DMS53 treated with DMSO at 0.1 percent for 48 hours (cell line): ENCODE data around the gene LCORL.
"Not testable (repeated sequence)": the region's sequence is repeated elsewhere in the genome, so short reads cannot be mapped to it uniquely, and the experiment has no call there.

Experiments
- DNase-seq: peaks from one replicate; lab custom pipeline; 2025; ENCODE audit not compliant: unreplicated experiment; lab: John Stamatoyannopoulos, UW

The LCORL gene

DNA sequence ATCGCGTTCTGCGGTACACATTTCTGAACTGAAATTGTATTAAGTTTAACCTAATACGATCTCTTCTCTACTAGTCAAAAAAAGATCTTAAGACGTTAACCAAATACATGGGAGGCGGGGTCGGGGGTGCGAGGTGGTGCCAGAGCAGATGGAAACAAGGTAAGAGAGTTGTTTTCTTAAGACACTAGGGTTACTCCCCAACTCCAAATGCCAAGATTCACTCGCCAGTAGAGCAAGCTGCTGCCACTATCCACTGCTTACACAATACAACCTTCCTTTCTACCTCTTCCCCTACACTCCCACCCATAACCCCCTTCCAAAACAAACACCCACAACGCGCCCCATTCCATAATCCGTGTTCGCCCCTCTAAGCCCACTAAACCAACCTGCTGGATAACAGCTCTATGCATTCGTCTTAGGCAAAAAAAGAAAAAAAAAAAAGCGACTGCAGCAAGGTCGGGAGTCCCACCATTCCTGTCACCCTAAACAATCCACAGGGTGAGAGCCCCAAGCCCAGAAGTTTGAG, 1.3 kb downstream of the LCORL start:
- DNase-seq, result no peak

DNA sequence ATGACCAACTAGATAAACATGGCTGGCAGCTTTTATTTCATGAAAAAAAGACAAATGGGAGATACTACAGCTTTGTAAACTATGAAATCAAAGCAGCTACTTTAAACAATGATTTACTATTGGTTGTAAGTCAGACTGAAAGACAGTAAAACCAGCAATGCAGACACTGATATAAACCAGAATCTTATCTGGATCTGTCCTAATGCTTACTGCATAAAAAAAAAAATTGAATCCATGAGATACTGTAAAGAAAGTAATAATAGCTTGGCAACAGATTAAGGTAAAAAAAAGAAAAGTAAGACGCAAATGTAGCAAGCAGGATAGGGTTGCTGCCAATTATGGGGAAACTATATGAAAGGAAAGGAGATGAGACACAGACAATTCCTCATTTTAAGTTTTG, 7.3 kb downstream of the LCORL start:
- DNase-seq, result no peak

DNA sequence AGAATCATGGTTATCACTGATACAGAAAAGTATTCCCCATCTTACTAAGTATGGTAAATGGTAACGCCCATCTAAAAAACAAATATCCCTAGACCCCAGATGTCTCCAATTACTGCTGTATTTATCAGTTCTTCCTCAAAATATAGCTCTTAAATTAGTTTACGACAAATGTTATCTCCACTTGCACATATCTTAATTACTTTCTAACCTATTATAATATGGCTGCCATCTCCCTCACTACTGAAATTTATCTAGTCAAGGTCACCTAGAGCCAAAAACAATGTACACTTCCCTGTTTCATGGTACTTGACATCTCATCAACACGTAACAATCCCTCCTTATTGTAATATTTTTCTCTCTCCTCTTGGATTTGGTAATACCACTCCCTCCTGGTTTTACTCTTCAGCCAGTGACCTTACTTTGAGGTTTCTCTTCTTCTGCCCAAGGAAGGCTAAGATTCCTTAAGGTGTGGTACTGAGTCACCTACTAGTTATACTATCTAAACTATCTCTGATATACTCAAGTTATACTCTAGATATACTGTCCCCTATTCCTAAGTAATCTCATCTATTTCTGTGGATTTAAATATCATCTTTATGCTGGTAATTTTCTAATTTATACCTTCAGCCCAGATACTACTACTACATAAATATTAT, 8.6 kb downstream of the LCORL start:
- no peak for DNase-seq

DNA sequence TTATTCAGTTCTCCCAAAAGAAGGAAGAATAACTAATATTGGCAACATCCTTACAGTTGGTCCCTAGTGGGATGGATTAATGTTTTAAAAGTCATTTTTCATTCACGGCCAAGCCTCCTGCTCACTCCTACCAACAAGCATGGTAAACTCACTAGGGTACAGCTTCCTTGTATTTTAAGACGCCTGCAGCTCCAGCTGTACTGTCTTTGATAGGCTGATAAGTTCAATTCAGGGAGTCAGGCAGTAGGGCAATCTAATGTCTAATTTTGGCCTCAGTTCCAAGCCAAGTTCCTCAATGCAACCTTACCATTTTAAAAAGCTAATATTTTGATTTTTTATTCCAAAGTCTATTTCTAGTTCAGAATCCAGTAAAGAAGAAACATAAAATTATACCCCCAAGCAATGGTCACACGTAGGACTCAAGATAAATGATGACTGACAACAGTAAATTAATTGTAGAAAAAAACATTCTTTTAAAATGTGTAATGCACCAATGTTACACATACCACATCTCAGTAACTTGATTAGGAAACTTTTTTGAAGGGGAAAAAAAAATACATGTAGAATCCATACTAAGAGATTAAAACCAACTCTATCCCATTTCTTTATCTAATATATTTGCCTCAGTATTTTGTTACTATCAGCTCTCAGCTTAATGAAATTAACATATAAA, 9.3 kb downstream of the LCORL start:
- DNase-seq, result no peak

DNA sequence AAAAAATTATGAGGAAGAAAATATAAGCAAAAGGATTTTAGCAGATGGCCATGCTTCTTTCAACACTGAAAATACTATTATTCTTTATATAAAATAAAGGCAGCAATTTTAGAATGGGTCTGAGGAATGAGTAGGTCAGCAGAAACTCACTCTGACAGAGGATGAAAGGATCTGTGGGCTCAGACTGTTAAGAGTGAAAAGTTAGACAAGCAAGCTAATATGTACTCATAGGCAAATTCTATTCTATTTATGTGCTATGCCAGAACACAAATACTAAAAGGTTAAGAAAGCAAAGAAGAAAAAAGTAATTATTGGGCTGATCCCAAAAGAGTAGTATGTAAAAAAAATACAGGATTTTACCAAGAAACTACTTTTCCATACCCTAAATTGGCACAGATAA, 13.9 kb downstream of the LCORL start:
- no peak for DNase-seq

DNA sequence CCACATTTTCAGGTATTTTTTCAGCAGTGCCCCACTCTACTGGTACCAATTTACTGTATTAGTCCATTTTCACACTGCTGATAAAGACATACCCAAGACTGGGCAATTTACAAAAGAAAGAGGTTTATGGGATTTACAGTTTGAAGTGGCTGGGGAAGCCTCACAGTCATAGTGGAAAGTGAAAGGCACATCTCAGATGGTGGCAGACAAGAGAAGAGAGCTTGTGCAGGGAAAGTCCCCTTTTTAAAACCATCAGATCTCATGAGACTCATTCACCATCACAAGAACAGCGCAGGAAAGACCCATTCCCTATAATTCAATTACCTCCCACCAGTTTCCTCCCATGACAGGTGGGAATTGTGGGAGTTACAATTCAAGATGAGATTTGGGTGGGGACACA, 15.1 kb downstream of the LCORL start:
- not testable (repeated sequence) for DNase-seq

DNA sequence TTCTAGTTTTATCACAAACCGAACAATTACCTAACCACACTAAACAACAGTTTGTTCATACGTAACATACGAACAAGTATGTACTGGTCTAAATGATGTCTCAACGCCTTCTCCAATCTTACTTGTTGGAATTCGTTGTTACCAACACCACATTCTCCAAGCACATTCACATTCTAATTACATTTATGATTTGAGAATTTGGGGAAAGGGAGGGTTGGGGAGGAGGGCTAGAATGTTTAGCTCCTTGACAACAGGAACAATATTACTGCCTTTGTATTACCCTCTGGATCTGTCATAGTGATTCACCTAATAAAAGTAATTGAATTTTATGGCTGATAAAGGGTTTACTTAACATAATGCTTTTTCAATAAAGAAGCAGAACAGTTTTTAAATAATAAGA, 24.4 kb downstream of the LCORL start:
- DNase-seq, result no peak

DNA sequence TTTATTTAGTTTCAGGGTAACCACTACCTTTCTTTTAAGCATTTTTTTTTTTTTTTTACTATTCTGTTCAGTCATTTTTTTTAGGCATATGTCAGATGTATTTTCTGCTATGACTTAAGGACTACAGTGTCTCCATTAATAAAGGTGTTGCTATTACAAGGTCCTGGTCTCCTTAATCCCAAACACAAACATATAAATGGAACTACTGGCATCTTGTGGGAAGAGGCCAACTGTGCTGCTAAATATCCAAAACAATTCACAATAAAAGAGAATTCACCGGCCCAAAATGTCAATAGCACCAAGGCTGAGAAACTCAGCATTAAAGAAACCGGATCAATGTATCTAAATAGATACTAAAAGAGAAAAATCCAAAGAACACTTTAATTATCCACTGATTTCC, 26.4 kb downstream of the LCORL start:
- no peak for DNase-seq

DNA sequence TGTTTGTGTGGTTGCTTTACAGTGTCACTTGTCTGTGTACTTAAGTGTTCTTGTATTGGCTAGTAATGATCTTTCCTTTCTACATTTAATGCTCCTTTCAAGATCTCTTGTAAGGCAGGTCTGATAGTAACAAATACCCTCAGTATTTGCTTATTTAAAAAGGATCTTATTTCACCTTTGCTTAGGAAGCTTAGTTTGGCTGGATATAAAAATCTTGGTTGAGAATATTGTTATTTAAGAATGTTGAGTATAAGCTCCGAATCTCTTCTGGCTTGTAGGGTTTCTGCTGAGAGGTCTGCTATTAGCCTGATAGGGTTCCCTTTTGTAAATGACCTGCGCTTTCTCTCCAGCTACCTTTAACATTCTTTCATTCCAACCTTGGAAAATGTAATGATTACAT, 35.7 kb downstream of the LCORL start:
- DNase-seq, result no peak

DNA sequence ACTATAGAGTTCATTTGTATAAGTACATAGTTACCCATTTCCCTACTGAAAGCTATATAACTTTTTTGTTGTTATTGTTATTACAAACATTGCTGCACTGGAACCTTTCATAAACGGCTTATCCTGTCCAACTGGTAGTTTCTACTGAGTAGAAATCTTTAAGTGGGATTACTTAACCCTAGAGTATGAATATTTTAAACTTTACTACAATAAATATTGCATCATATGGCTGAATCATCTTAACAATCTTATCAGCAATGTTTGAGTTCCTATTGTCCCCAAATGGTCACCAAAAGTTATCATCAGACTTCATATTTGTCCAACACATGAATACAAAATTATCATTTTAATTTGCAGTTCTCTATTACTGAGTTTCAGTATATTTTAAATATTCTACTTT, 40.5 kb downstream of the LCORL start:
- DNase-seq, result no peak

DNA sequence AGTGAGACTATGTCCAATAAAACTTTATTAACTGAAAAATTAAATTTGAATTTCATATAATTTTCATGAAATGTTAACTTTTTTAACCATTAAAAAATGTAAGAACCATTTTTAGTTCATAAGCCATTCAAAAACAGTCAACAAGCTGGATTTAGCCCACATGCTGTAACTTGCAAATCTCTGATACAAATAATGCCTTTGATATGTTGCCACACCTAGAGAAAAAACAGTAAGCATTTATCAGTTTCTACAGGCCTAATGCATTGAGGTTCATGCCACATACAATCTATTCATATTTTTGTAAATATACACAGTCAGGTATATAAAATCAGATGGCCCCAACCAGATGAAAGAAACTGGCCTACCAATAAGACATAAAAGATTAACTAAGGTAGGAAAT, 52.8 kb downstream of the LCORL start:
- no peak for DNase-seq

DNA sequence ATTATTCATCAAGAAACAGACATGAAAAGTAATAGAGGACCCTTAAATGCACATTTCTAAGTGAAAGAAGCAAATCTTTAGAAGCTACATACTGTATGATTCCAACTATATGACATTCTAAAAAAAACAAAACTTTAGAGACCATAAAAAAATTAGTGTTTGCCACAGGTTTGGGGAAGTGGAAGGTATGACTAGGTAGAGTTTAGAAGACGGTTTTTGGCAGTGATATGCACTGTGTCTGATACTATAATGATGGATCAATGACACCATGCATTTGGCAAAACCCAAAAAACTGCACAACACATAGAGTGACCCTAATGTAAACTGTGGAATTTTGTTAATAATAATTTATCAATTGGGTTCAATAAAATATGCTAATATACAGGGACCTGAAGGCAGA, 54.5 kb downstream of the LCORL start:
- no peak for DNase-seq

DNA sequence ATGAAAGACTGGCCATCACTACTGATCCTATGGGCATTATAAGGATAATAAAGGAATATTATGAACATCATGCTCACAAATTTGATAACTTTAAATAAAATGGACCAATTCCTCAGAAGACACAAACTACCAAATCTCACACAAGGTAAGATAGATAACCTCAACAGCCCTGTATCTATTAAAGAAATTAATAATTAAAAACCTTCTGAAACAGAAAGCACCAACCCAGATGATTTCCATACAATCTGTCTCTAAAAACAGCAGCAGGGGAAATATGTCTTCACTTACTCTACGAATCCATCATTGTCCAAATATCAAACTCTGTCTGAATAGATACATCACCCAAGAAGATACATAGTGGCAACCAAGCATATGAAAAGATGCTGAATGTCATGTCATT, 55.2 kb downstream of the LCORL start:
- DNase-seq, result no peak

DNA sequence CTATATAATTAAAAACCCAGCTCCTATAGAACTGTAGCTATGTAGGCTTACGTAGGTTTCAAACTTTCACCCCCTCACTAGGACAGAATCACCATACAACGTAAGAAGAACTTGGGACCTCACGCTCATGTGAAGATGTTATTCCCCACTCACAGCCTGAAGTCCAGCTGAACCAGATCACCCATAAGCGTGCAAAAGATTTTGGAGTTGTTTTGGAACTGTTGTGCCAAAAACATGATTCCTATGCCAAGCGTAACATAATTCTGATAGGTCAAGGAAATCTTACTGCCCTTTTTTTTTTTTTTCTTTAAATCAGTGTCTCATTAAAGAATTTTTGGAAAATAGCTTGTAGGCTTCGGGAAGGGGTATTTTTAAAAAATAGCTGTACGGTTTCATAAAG, 57.0 kb downstream of the LCORL start:
- no peak for DNase-seq

DNA sequence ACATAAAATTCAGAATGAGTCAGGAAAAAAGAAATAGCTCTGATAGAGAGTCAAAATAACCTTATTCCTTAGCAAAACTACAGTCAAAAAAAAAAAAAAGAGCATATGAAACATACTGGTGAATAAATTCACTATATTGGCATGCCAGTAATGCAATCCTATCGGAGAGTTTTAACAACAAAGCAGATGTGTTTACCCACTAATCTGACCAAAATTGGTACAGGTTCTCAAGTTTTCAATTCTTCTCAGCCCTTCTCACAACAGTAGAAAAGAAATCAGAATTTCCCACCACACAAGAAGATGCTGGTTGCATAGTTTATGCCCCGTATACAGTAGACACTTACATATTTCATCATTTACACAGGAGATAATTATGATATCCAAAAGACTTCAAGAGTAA, 59.4 kb downstream of the LCORL start:
- no peak for DNase-seq

DNA sequence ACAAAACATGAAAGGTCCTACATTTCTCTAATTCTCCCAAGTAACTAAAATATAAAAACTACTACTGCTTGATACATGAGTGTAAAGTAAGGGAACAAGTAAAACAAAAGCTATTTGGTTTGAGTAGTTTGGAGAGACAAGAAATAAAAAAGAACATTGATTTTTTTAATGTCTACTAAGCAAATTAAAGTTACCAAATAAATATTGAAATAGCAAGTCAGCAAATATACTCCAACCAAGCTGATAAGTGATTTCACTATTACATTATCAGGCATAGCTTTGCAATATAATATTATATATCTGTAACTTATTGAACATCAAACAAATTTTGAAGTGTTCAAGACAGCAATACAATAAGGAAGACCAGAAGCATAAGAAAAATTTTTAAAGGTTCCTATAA, 60.3 kb downstream of the LCORL start:
- no peak for DNase-seq

DNA sequence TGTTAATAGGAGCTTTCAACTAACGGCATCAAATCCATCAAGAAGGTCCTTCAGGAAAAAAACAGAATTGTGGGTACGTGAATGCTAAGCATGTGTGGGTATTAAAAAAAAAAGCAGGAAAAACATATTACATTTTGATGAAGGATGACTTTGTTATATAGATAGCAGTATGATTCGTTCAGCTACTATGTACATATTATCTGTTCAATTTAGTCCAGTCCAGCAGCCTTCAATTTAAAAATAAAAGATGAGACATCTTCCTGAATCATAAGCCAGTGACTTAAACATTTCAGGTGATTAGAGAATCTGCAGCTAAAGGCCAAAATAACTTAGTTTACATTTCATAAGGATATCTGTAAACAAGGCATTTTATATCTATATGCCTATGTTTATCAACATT, 63.4 kb downstream of the LCORL start:
- no peak for DNase-seq

DNA sequence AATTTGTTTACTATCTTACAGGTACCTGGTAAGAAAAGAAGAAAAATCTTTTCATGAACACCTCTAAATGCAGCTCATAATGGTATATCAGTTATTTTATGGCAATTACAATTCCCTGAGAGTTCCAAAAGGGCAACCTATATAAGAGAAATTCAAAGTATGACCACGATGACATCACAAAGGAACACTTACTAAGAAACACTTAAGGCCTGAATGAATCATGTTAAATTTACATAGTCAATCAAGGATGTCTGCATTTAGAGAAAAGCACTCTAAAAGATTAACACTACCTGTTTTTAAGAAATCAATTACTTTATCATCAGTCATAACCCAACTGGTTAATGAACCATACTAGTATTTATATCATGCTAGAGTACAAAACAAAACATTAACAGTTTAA, 63.9 kb downstream of the LCORL start:
- no peak for DNase-seq

DNA sequence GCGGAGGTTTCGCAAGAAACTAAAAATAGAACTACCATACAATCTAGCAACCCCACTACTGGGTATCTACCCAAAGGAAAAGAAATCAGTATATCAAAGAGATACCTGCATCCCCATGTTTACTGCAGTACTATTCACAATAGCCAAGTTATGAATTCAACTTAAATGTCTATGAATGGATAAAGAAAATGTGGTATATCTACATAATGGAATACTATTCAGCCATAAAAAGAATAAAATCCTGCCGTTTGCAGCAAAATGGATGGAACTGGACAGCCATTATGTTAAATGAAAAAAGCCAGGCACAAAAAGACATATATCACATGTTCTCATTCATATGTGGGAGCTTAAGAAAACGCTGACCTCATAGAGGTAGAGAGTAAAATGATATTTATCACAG, 65.3 kb downstream of the LCORL start:
- no peak for DNase-seq

DNA sequence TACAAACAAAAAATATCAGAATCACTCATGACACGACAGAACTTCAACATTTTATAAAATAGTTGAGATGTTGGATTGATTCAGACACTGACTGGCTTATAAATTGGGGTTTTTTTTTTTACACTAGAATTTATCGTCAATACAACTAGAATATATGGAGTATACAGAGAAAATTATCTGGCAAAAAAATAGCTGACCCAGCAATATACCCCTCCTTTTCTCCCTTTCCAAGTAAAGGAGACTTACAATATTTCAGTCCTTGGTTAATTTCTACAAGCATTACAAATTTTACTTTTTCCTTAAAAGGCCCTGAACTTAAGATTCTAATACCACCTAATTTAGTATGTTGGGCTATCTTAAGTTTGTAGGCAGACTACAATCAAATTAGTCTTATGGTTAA, 76.3 kb downstream of the LCORL start:
- DNase-seq, result no peak

DNA sequence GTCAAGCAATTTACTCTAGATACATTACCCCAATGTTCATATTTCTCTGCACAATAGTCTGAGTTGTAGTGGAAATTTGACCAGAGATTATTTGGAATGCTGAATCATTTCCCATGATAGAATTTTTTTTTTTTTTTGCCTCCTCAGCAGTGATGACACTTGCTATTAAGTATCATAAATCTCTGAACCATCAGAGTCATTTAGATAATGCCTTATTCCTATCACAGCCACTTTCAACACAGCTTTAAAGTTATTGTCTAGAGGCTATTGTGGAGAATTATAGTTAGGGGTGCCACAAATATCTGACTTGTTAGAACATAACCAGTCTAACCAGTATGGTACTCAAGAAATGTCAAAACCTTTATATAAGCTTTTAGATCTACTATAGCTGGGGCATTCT, 79.8 kb downstream of the LCORL start:
- no peak for DNase-seq

DNA sequence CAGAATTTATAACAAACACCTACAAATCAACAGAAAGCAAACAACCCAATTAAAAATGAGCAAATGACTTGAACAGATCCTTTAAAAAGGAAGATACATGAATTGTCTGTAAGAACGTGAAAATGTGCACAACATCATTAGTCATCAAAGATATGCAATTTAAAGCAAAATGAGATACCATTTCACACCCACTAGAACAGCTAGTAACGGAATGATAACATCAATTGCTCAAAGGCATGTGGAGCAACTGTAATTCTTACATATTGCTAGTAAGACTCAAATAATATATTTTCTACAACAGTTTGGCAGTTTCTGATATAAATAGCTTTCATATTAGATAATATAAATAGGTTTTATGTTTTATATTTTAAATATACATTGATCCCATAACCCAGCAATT, 82.5 kb downstream of the LCORL start:
- no peak for DNase-seq

DNA sequence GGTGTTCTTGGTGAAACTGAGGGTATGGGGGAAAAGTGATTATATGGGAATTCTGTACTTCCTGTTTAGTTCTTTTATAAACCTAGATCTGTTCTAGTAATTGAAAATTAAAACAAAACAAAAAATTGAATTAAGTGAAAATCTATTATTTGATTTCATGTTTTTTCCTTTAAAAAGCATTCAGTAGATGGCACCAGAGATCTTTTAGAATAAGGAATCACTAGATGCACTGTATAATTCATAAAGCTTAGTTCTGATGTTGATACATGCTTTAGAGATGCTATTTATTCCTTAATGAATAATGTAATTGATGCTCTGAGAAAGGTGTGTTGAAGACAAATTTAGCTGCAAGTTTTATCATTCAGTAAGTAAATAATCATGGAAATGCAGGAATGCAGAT, 87.3 kb downstream of the LCORL start:
- DNase-seq, result no peak
